IMR-90 (cell line): Measurements from ENCODE around the gene MAPK1. TPM values are rescaled to one million over a fixed set of nuclear protein-coding genes. Genes with fewer than 3 reads are reported as not detected.
"Not testable (repeated sequence)": the region's sequence is repeated elsewhere in the genome, so short reads cannot be mapped to it uniquely, and the experiment has no call there.

Experiments used
- ATAC-seq: fragments of 200-7000 bp; cut with Tn5 transposase; 2 replicates; pipeline ENCODE4 v1.9.1; 2020; ENCODE audit warnings: low read depth, mild to moderate bottlenecking, moderate library complexity
- BruUV-seq: library from RNA; stranded (reverse); fragments of 400-500 nt; replicated peaks from 2 replicates; lab custom pipeline; 2021; lab: Mats Ljungman, UMichigan
- CTCF ChIA-PET: fragments of 300-600 bp; formaldehyde crosslinking; extraction: SDS; loops from one replicate; lab custom pipeline; 2021; ENCODE audit warnings: antibody characterized with exemption; lab: Yijun Ruan, JAX
- POLR2A ChIA-PET: fragments of 300-600 bp; sonication (Branson Sonifier 250); formaldehyde crosslinking; loops from one replicate; lab custom pipeline; 2022; ENCODE audit warnings: antibody characterized with exemption; ENCODE audit not compliant: unreplicated experiment; lab: Charles Lee
- DNase-seq: peaks from one replicate; pipeline ENCODE4 v3.0.0; 2013
- H2AFZ ChIP-seq: replicated peaks from 2 replicates; pipeline ENCODE3; 2013; ENCODE audit warnings: low read length, mild to moderate bottlenecking; ENCODE audit not compliant: poor library complexity
- H2AK5ac ChIP-seq: 2 replicates; pipeline ENCODE4 v1.6.1; 2013; ENCODE audit warnings: low read depth, low read length, inconsistent platforms
- H2AK9ac ChIP-seq: replicated peaks from 2 replicates; pipeline ENCODE3; 2013; ENCODE audit warnings: mild to moderate bottlenecking, low read depth, low read length, moderate library complexity; ENCODE audit not compliant: poor library complexity
- H2BK120ac ChIP-seq: 2 replicates; pipeline ENCODE4 v1.6.1; 2013; ENCODE audit warnings: low read depth, low read length, inconsistent platforms
- H2BK15ac ChIP-seq: 3 replicates; pipeline ENCODE4 v1.6.1; 2013; ENCODE audit warnings: low read depth, low read length, inconsistent platforms
- H2BK20ac ChIP-seq: 2 replicates; pipeline ENCODE4 v1.6.1; 2013; ENCODE audit warnings: low read depth, mild to moderate bottlenecking, inconsistent platforms, low read length, moderate library complexity
- H2BK5ac ChIP-seq: 2 replicates; pipeline ENCODE4 v1.6.1; 2013; ENCODE audit warnings: mild to moderate bottlenecking, low read depth, low read length, inconsistent platforms; ENCODE audit not compliant: poor library complexity, severe bottlenecking
- H3K14ac ChIP-seq: replicated peaks from 2 replicates; pipeline ENCODE4 v1.6.1; 2013; ENCODE audit warnings: low read depth, low read length, inconsistent platforms
- H3K18ac ChIP-seq: 2 replicates; pipeline ENCODE4 v1.6.1; 2013; ENCODE audit warnings: low read depth, low read length, control low read depth
- H3K23ac ChIP-seq: 2 replicates; pipeline ENCODE4 v1.6.1; 2013; ENCODE audit warnings: low read depth, low read length, inconsistent platforms
- H3K27ac ChIP-seq: 2 replicates; pipeline ENCODE4 v1.5.1; 2013; ENCODE audit warnings: mild to moderate bottlenecking, control low read depth, low read length; ENCODE audit not compliant: insufficient read depth
- H3K27me3 ChIP-seq: 2 replicates; pipeline ENCODE4 v1.6.1; 2013; ENCODE audit warnings: low read length; ENCODE audit not compliant: control insufficient read depth, insufficient read depth
- H3K36me3 ChIP-seq: 2 replicates; pipeline ENCODE4 v1.6.1; 2013; ENCODE audit warnings: low read length, mixed read lengths; ENCODE audit not compliant: control insufficient read depth, insufficient read depth
- H3K4ac ChIP-seq: 2 replicates; pipeline ENCODE4 v1.6.1; 2013; ENCODE audit warnings: low read depth, low read length, inconsistent platforms
- H3K4me1 ChIP-seq: 2 replicates; pipeline ENCODE4 v1.6.1; 2013; ENCODE audit warnings: low read length, mixed read lengths; ENCODE audit not compliant: control insufficient read depth, insufficient read depth
- H3K4me2 ChIP-seq: 2 replicates; pipeline ENCODE4 v1.6.1; 2013; ENCODE audit warnings: low read depth, mild to moderate bottlenecking, control low read depth, low read length, moderate library complexity
- H3K4me3 ChIP-seq: 2 replicates; pipeline ENCODE4 v1.5.1; 2013; ENCODE audit warnings: low read depth, mild to moderate bottlenecking, control low read depth, low read length, moderate library complexity; ENCODE audit not compliant: insufficient read depth
- H3K56ac ChIP-seq: 2 replicates; pipeline ENCODE4 v1.6.1; 2013; ENCODE audit warnings: low read length, inconsistent platforms; ENCODE audit not compliant: insufficient read depth; ENCODE audit errors: extremely low read depth
- H3K79me1 ChIP-seq, 2 experiments: 2 replicates each; pipeline ENCODE4 v1.6.1; 2013; ENCODE audit warnings: low read length in 2 of 2, inconsistent platforms in 1 of 2, low read depth in 1 of 2
- H3K9ac ChIP-seq: 2 replicates; pipeline ENCODE4 v1.6.1; 2013; ENCODE audit warnings: low read depth, low read length, control low read depth
- H3K9me1 ChIP-seq: 2 replicates; pipeline ENCODE4 v1.6.1; 2013; ENCODE audit warnings: low read length, inconsistent platforms; ENCODE audit not compliant: insufficient read depth
- H3K9me3 ChIP-seq: 2 replicates; pipeline ENCODE4 v1.6.1; 2013; ENCODE audit warnings: low read length; ENCODE audit not compliant: control insufficient read depth, insufficient read depth
- H4K20me1 ChIP-seq: 2 replicates; pipeline ENCODE4 v1.6.1; 2013; ENCODE audit warnings: low read length, inconsistent platforms; ENCODE audit not compliant: insufficient read depth
- H4K5ac ChIP-seq: 2 replicates; pipeline ENCODE4 v1.6.1; 2013; ENCODE audit warnings: mild to moderate bottlenecking, low read depth, low read length, control low read depth
- H4K8ac ChIP-seq, 2 experiments: 2 replicates each; pipeline ENCODE4 v1.6.1; 2013; ENCODE audit warnings: low read depth in 2 of 2, low read length in 2 of 2, control low read depth in 1 of 2, inconsistent platforms in 1 of 2
- H4K91ac ChIP-seq: 2 replicates; pipeline ENCODE4 v1.6.1; 2013; ENCODE audit warnings: low read depth, low read length, inconsistent platforms; ENCODE audit not compliant: insufficient read depth
- RAD21 ChIP-seq: IDR thresholded peaks from 2 replicates; pipeline ENCODE4 v1.6.1; 2012; ENCODE audit warnings: low read length, improper control_type of control experiment
- WGBS, 2 experiments: methylation state at CpG; one replicate each; pipeline versions ENCODE4 v1.1.5 to v1.1.7; 2013; ENCODE audit warnings: missing lambda C conversion rate in 2 of 2; ENCODE audit not compliant: insufficient read length in 1 of 2; ENCODE audit errors: extremely low coverage in 2 of 2; 5-methylcytosine and 5-hydroxymethylcytosine counted together
- dilution Hi-C: fragments of 300-500 bp; cut with HindIII; formaldehyde crosslinking; loops from one replicate; pipeline ENCODE4 v1.14.3; 2018; ENCODE audit warnings: low sequenced_read_pairs; ENCODE audit not compliant: unreplicated experiment
- in situ Hi-C: fragments of 300-500 bp; cut with MboI; formaldehyde crosslinking; loops from 3 replicates; pipeline ENCODE4 v1.14.3; 2019; ENCODE audit warnings: low sequenced_read_pairs, inconsistent platforms, mixed read lengths
- intact Hi-C: fragments of 100-400 bp; cut with micrococcal nuclease; formaldehyde crosslinking; loops from 2 replicates; pipeline ENCODE4 v1.10.0; 2022
- polyA plus RNA-seq, 3 experiments: library from polyadenylated mRNA; depleted of rRNA; stranded (reverse); fragments of >200 nt; gene quantifications; 2 replicates each; pipeline ENCODE4 v1.2.3, GENCODE V29; 2012; ENCODE audit warnings: low replicate concordance in 1 of 3
- total RNA-seq: library from RNA; depleted of rRNA; stranded (reverse); fragments of >200 nt; gene quantifications from 2 replicates; pipeline ENCODE4 v1.2.3, GENCODE V29; 2012

MAPK1 gene
- total and polyA plus RNA-seq, 2 of the 4 experiments (the other 2 are of a cell fraction), result 41.0 to 51.3 TPM

- TF ChIP-seq RAD21, result no peak
Measured at GRCh38 chr22:21818487-21819182, 48.8 kb downstream of the MAPK1 start (continued).

- H4K8ac ChIP-seq, H3K27me3 ChIP-seq, H4K91ac ChIP-seq, H3K4me2 ChIP-seq, H3K56ac ChIP-seq, in situ Hi-C loops, H2BK5ac ChIP-seq, H2AFZ ChIP-seq, H3K9me3 ChIP-seq, H3K4me3 ChIP-seq, H3K23ac ChIP-seq, H3K9ac ChIP-seq, H4K5ac ChIP-seq, H2AK5ac ChIP-seq, POLR2A ChIA-PET, H2BK15ac ChIP-seq, H3K18ac ChIP-seq, H2AK9ac ChIP-seq, H2BK120ac ChIP-seq, ATAC-seq, H2BK20ac ChIP-seq, BruUV-seq, DNase-seq, H3K36me3 ChIP-seq, H3K4me1 ChIP-seq, H3K27ac ChIP-seq, dilution Hi-C loops: not testable (repeated sequence)
- peak overlapping the region; percentile 55; the same call in 1 of the 2 replicates for H3K4ac ChIP-seq
- WGBS, 2 experiments, result no CpG with 5 or more reads among the region's 3 CpGs
- peaks cover 21% of the 10 kb centered on the region for H3K9me1 ChIP-seq
- CTCF ChIA-PET, result interaction anchor here (1.2 kb wide), 1 partner anchor 17 kb away, joined by 3 read pairs; no protein-coding TSS in a partner anchor
- H3K79me1 ChIP-seq, result peaks cover 9 to 77% of the 10 kb centered on the region in 2 experiments; a peak in 3 of 4 replicates
- 0 out of 2 replicates have a peak overlapping the region, but pooled peaks have one; percentile 23 for H3K14ac ChIP-seq
- peaks cover 79% of the 10 kb centered on the region for H4K20me1 ChIP-seq
- intact Hi-C loops, result loop anchor here (5.0 kb wide), 1 partner anchor 50 kb away; the partner anchor contains the start of gene MAPK1
Measured at GRCh38 chr22:21817497-21817853, 50.0 kb downstream of the MAPK1 start.
